LNCAP (cell line): ENCODE data around the gene PABPN1L.

Source experiments
- CTCF ChIP-seq: fragments of 450-650 bp; IDR thresholded peaks from 2 replicates; pipeline ENCODE4 v1.5.1; 2017; ENCODE audit warnings: mild to moderate bottlenecking

PABPN1L gene

GRCh38 chr16:88843256-88843655 lies 23.2 kb downstream of the PABPN1L start:
- TF ChIP-seq CTCF = no peak

GRCh38 chr16:88842806-88843205 lies 23.7 kb downstream of the PABPN1L start:
- TF ChIP-seq CTCF = no peak

DNA sequence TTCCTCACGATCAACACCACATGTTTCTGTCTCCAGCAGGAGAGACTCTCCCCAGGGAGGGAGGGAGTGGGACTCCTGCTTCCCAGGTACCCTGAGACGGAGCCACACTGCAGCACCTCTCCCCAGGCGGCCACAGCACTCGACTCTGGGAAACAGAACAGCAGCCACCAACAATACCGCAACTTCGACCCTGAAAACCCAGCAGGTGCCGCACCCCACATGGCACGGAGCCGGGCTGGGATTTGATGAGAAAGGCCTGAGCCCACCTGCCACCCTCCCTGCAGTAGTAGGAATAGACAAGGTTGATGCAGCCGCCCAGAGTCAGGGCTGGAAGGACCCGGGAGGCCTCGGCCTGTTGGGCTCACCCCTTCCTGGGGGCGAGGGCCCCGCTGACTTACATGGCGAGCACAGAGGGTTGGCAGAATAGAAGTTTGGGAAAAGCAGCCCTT lies 24.1 kb downstream of the PABPN1L start:
- no peak for TF ChIP-seq CTCF

DNA sequence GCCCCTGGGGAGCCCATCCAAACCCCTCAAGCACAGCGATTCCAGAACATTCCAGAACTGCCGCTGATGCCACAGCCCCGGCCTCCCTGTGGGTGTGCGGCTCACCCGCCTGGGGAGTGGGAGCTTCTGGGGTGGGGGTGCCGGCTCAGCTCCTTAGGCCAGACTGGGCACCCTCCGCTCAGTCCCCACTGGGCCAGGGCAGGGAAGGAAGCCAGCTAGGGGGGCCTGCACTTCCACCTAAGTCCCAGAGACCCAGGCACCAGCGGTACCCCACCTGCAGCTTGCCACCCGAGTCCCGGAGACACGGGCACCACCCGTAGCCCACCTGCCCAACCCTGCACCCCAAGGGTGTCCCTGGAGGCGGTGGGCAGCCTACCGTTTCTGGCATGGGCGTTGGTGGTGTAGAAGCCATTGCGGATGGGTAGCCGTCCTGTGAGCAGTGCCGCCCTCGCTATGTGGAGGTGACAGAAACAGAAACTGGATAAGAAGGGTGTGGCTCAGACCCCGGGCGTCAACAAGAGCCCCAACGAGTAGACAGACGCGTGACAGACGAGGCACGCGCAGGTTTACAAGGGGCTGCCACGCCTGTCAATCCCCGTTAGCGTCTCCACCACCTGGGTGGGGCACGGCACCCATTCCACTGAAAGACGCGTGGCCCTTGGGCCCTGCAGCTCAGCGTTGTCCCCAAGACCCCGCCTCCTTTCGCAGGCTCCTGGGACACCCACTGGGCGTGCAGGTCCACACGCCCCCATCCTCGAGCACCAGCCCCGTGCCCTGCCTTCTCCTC lies 24.7 kb downstream of the PABPN1L start:
- no peak for TF ChIP-seq CTCF

GRCh38 chr16:88840600-88841215 lies 25.8 kb downstream of the PABPN1L start:
- TF ChIP-seq CTCF = no peak

DNA sequence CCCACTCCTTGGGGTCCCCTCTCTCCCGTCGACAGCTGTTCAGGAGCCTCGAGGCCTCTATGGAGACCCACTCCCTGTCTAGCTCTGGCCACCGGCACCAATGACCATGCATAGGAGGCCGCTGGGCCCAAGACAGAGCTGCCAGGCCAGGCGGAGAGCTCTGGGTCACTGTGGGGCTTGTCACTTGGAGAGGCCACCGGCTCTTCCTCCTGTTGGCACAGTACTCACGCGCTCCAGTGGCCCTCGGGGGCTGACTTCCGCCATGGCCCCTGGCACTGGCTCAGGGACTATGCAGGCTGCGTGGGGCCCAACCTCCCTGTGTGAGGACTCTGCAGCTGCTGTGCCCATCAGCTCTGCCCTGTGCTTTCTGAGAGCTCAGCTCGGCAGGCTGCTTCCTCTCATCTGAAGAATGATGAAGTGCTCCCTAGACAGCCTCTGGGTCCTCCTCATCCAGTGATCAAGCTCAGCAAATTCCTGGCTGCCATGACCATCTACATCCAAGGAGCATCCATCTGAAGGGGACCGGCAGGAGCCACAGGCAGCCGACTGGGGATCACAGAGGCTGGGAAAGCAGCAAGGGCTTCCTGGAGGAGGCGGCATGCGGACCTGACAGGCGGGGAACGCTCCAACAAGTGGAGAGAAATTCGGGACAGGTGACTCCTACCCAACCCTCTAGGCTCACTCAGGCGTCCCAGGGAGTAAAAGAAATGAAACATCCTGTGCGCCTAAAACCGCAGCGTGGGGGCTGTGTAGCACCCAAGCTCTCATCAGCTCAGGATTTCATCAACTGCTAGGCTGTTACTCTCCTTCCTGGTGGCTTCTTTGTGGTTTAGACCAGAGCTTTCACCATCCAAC lies 26.5 kb downstream of the PABPN1L start:
- no peak for TF ChIP-seq CTCF

GRCh38 chr16:88839026-88839529 lies 27.4 kb downstream of the PABPN1L start:
- TF ChIP-seq CTCF = no peak; the same call in 1 of the 2 replicates
